ENCODE results near the gene KLRF1.

Gene KLRF1

GRCh38 chr12:9808504-9808903 is 18.8 kb upstream of the KLRF1 start:
- no peak for DNase-seq (ENCODE audit: low read depth, low spot score)

- no peak for DNase-seq (ENCODE audit: low read depth, low spot score)
These were observed 17.9 kb upstream of the KLRF1 start for GRCh38 chr12:9809338-9809737.

GRCh38 chr12:9809866-9810265 is 17.4 kb upstream of the KLRF1 start:
- DNase-seq (ENCODE audit: low read depth, low spot score) = no peak

- DNase-seq (ENCODE audit: low read depth, low spot score) = no peak
These were observed 16.6 kb upstream of the KLRF1 start for GRCh38 chr12:9810671-9811070.

GRCh38 chr12:9811621-9812020 is 15.7 kb upstream of the KLRF1 start:
- DNase-seq (ENCODE audit: low read depth, low spot score) = no peak

GRCh38 chr12:9813821-9814798 is 13.2 kb upstream of the KLRF1 start:
- DNase-seq (ENCODE audit: low read depth, low spot score) = no peak

- DNase-seq (ENCODE audit: low read depth, low spot score) = no peak
These were observed 6.9 kb upstream of the KLRF1 start for GRCh38 chr12:9820281-9820930.

GRCh38 chr12:9829483-9829882 is 2.2 kb downstream of the KLRF1 start:
- no peak for DNase-seq (ENCODE audit: low read depth, low spot score)

- DNase-seq (ENCODE audit: low read depth, low spot score) = no peak
These were observed 2.7 kb downstream of the KLRF1 start for GRCh38 chr12:9829982-9830381.

- no peak for DNase-seq (ENCODE audit: low read depth, low spot score)
These were observed 4.4 kb downstream of the KLRF1 start for GRCh38 chr12:9831720-9832119.

- no peak for DNase-seq (ENCODE audit: low read depth, low spot score)
These were observed 16.1 kb downstream of the KLRF1 start for GRCh38 chr12:9843407-9843806.

- DNase-seq (ENCODE audit: low read depth, low spot score) = no peak
These were observed 21.6 kb downstream of the KLRF1 start for GRCh38 chr12:9848899-9849298.

GRCh38 chr12:9851050-9851449 is 23.8 kb downstream of the KLRF1 start:
- DNase-seq (ENCODE audit: low read depth, low spot score) = no peak

GRCh38 chr12:9851927-9852326 is 24.6 kb downstream of the KLRF1 start:
- DNase-seq (ENCODE audit: low read depth, low spot score) = no peak

GRCh38 chr12:9856151-9856550 is 28.9 kb downstream of the KLRF1 start:
- no peak for DNase-seq (ENCODE audit: low read depth, low spot score)

- no peak for DNase-seq (ENCODE audit: low read depth, low spot score)
These were observed 29.6 kb downstream of the KLRF1 start for GRCh38 chr12:9856894-9857293.

- no peak for DNase-seq (ENCODE audit: low read depth, low spot score)
These were observed 30.9 kb downstream of the KLRF1 start for GRCh38 chr12:9858135-9858534.

- DNase-seq (ENCODE audit: low read depth, low spot score) = no peak
These were observed 37.8 kb downstream of the KLRF1 start for GRCh38 chr12:9864913-9865675.

GRCh38 chr12:9866860-9867269 is 39.6 kb downstream of the KLRF1 start:
- no peak for DNase-seq (ENCODE audit: low read depth, low spot score)

GRCh38 chr12:9867531-9867930 is 40.2 kb downstream of the KLRF1 start:
- DNase-seq (ENCODE audit: low read depth, low spot score) = no peak

- DNase-seq (ENCODE audit: low read depth, low spot score) = no peak
These were observed 41.1 kb downstream of the KLRF1 start for GRCh38 chr12:9868311-9868801.

GRCh38 chr12:9868951-9869306 is 41.6 kb downstream of the KLRF1 start:
- DNase-seq (ENCODE audit: low read depth, low spot score) = no peak

Measured in smooth muscle cell of the brain vasculature (primary cell).